Keratinocyte (primary cell): Measurements from ENCODE around the gene PIK3AP1. TPM values are rescaled to one million over a fixed set of nuclear protein-coding genes. Genes with fewer than 3 reads are reported as not detected.

Source experiments
- DNase-seq: peaks from one replicate; pipeline ENCODE4 v3.0.0-alpha.2; 2011; ENCODE audit warnings: low read depth, missing footprints, low spot score
- FAIRE-seq: peaks from 2 replicates; lab custom pipeline; 2011; peaks lifted over from hg19 to GRCh38; lab: Jason Lieb, UNC
- H2AFZ ChIP-seq: 2 replicates; pipeline ENCODE4 v1.6.0; 2012; ENCODE audit warnings: low read length, control low read depth, inconsistent platforms; ENCODE audit not compliant: control insufficient read depth
- H3K27ac ChIP-seq: 2 replicates; pipeline ENCODE4 v1.5.1; 2011; ENCODE audit warnings: low read length; ENCODE audit not compliant: control insufficient read depth, insufficient read depth
- H3K27me3 ChIP-seq: 3 replicates; pipeline ENCODE4 v1.6.0; 2011; ENCODE audit warnings: low read length; ENCODE audit not compliant: control insufficient read depth, insufficient read depth; ENCODE audit errors: extremely low read depth
- H3K36me3 ChIP-seq, 2 experiments: 2 replicates in 1 of 2; 3 replicates in 1 of 2; pipeline ENCODE4 v1.5.1; 2011; ENCODE audit warnings: low read length in 2 of 2, mild to moderate bottlenecking in 1 of 2; ENCODE audit not compliant: control insufficient read depth in 2 of 2, insufficient read depth in 2 of 2; ENCODE audit errors: extremely low read depth in 1 of 2
- H3K4me1 ChIP-seq: 3 replicates; pipeline ENCODE4 v1.5.1; 2011; ENCODE audit warnings: low read length; ENCODE audit not compliant: control insufficient read depth, insufficient read depth; ENCODE audit errors: extremely low read depth
- H3K4me2 ChIP-seq: 3 replicates; pipeline ENCODE4 v1.6.0; 2011; ENCODE audit warnings: low read depth, low read length; ENCODE audit not compliant: control insufficient read depth, insufficient read depth; ENCODE audit errors: extremely low read depth
- H3K4me3 ChIP-seq, 3 experiments: fragments of 200-600 bp in 1 of 3; sonication (generic) in 1 of 3; 2 replicates in 2 of 3; 3 replicates in 1 of 3; pipeline ENCODE4 v1.5.1; 2011 to 2016; ENCODE audit warnings: low read length in 3 of 3, mild to moderate bottlenecking in 3 of 3, control low read depth in 2 of 3, inconsistent platforms in 1 of 3, low read depth in 1 of 3, mixed read lengths in 1 of 3, mixed run types in 1 of 3, moderate library complexity in 1 of 3; ENCODE audit not compliant: control insufficient read depth in 2 of 3, insufficient read depth in 2 of 3; ENCODE audit errors: extremely low read depth in 1 of 3
- H3K79me2 ChIP-seq: 2 replicates; pipeline ENCODE4 v1.6.0; 2012; ENCODE audit warnings: low read length; ENCODE audit not compliant: control insufficient read depth, insufficient read depth
- H3K9ac ChIP-seq: 3 replicates; pipeline ENCODE4 v1.6.0; 2011; ENCODE audit warnings: low read length; ENCODE audit not compliant: control insufficient read depth, insufficient read depth; ENCODE audit errors: extremely low read depth
- H3K9me1 ChIP-seq: 3 replicates; pipeline ENCODE4 v1.6.0; 2011; ENCODE audit warnings: low read length; ENCODE audit not compliant: control insufficient read depth, insufficient read depth; ENCODE audit errors: extremely low read depth
- H3K9me3 ChIP-seq: 2 replicates; pipeline ENCODE4 v1.5.1; 2012; ENCODE audit warnings: low read depth, low read length; ENCODE audit not compliant: control insufficient read depth
- H4K20me1 ChIP-seq: 3 replicates; pipeline ENCODE4 v1.6.0; 2011; ENCODE audit warnings: low read length; ENCODE audit not compliant: control insufficient read depth, insufficient read depth; ENCODE audit errors: extremely low read depth
- CTCF ChIP-seq, 3 experiments: IDR thresholded peaks in 1 of 3; conservative IDR thresholded peaks in 1 of 3; optimal IDR thresholded peaks in 1 of 3; 2 replicates in 2 of 3; 3 replicates in 1 of 3; pipeline versions ENCODE3 to v1.5.1; 2011; ENCODE audit warnings: low read length in 3 of 3, mild to moderate bottlenecking in 3 of 3, moderate library complexity in 2 of 3, control low read depth in 1 of 3, inconsistent platforms in 1 of 3; ENCODE audit not compliant: insufficient read depth in 2 of 3; ENCODE audit errors: extremely low read depth in 1 of 3
- EZH2 ChIP-seq: IDR thresholded peaks from one replicate; pipeline ENCODE4 v1.6.1; 2012; ENCODE audit warnings: inconsistent platforms, mild to moderate bottlenecking, low read length, moderate library complexity
- dilution Hi-C: fragments of 300-500 bp; cut with MboI; formaldehyde crosslinking; loops from one replicate; pipeline ENCODE4 v1.7.0; 2020; ENCODE audit warnings: low sequenced_read_pairs; ENCODE audit not compliant: extremely low pct_ligation_motif_present
- polyA plus RNA-seq, 5 experiments: library from polyadenylated mRNA; depleted of rRNA in 3 of 5; stranded (reverse) in 3 of 5; stranded (forward) in 1 of 5; unstranded in 1 of 5; fragments of >200 nt; gene quantifications; 1 replicate in 1 of 5; 2 replicates in 3 of 5; 3 replicates in 1 of 5; pipeline versions ENCODE4 v1.2.1 to v1.2.3, GENCODE V29; 2011 to 2012; ENCODE audit warnings: missing spikeins in 2 of 5, low read depth in 1 of 5, low replicate concordance in 1 of 5

PIK3AP1 gene
- polyA plus RNA-seq, 1 donor (not counting 4 experiments of a cell fraction or from before 2014, with no cell fraction given): not detected

GRCh38 chr10:96746503-96746902 is 26.2 kb upstream of the PIK3AP1 start:
- H3K9me1 ChIP-seq: no peaks in the 10 kb centered on the region
- FAIRE-seq: no peak
- no peak overlapping the region for H3K4me2 ChIP-seq
- no peak overlapping the region for H3K9ac ChIP-seq
- TF ChIP-seq EZH2 (no peak), CTCF (optimal IDR thresholded peaks at IDR 0.05 in 1 of 3, IDR thresholded peaks at IDR 0.05 in 1 of 3, conservative IDR thresholded peaks at IDR 0.05 in 1 of 3; ENCODE audit: extremely low read depth in 1 of 3, insufficient read depth in 2 of 3, low read length in 3 of 3) (no peak)
- no peaks in the 10 kb centered on the region for H4K20me1 ChIP-seq
- no peaks in the 10 kb centered on the region for H3K9me3 ChIP-seq
- no peaks in the 10 kb centered on the region for H3K27me3 ChIP-seq
- H3K27ac ChIP-seq: no peak overlapping the region
- no peak for DNase-seq
- no peak overlapping the region for H3K4me3 ChIP-seq
- dilution Hi-C loops: no loop called here
- no peaks in the 10 kb centered on the region for H3K4me1 ChIP-seq
- no peaks in the 10 kb centered on the region for H3K36me3 ChIP-seq
- H3K79me2 ChIP-seq: no peaks in the 10 kb centered on the region
- no peak overlapping the region for H2AFZ ChIP-seq

DNA sequence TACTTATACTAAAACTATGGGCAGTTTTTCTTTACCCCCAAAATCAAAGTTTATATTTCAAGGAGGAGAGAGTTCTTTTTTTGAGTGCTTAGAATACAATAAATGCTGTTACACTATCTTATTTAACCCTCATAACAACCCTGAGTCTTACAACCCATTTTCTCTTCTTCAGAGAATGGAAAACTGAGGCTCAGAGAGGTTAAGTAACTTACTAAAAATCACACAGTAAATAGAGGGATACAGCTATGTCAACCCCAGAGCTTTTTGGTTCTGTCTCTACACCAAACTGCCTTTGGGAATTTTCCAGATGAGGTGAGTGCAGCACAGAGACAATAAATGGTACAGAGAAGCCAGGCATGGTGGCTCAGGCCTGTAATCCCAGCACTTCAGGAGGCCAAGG is 25.6 kb upstream of the PIK3AP1 start:
- no peaks in the 10 kb centered on the region for H3K79me2 ChIP-seq
- no peaks in the 10 kb centered on the region for H3K27me3 ChIP-seq
- no peak overlapping the region for H3K4me3 ChIP-seq
- no peak for FAIRE-seq
- no peak for TF ChIP-seq EZH2
- TF ChIP-seq CTCF (optimal IDR thresholded peaks at IDR 0.05 in 1 of 3, IDR thresholded peaks at IDR 0.05 in 1 of 3, conservative IDR thresholded peaks at IDR 0.05 in 1 of 3; ENCODE audit: extremely low read depth in 1 of 3, insufficient read depth in 2 of 3, low read length in 3 of 3): no peak
- no peak overlapping the region for H3K9ac ChIP-seq
- no peaks in the 10 kb centered on the region for H3K36me3 ChIP-seq
- H3K9me1 ChIP-seq: no peaks in the 10 kb centered on the region
- H3K4me2 ChIP-seq: no peak overlapping the region
- dilution Hi-C loops: no loop called here
- no peaks in the 10 kb centered on the region for H3K9me3 ChIP-seq
- no peak overlapping the region for H3K27ac ChIP-seq
- no peaks in the 10 kb centered on the region for H4K20me1 ChIP-seq
- H2AFZ ChIP-seq: no peak overlapping the region
- no peaks in the 10 kb centered on the region for H3K4me1 ChIP-seq
- no peak for DNase-seq
